Dedifferentiated amniotic fluid mesenchymal stem cell (primary cell): ENCODE results near the gene ATXN7L1.
"Not testable (repeated sequence)": the region's sequence is repeated elsewhere in the genome, so short reads cannot be mapped to it uniquely, and the experiment has no call there.

ENCODE experiments used
- DNase-seq: peaks from one replicate; pipeline ENCODE4 v3.0.0-alpha.2; 2016; ENCODE audit errors: extremely low spot score

The ATXN7L1 gene

DNA sequence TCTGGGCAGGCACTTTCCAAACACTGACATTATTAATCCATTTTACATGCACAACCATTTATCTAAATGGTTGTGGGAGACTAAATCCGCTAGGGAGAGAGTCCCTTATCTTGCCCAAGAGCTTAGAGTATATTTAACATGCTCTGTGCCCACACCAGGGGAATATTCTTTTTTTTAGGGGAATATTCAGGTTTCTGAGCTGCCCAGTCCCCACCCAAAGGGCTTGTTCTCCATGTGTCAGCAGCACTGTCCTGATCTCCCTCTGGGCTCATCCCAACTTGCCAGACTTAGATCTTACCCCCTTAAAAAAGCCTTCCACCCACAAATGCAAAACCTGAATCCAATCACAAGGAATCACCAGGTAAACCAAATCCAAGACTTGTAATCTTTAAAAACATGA lies 132.1 kb downstream of the ATXN7L1 start:
- no peak for DNase-seq

DNA sequence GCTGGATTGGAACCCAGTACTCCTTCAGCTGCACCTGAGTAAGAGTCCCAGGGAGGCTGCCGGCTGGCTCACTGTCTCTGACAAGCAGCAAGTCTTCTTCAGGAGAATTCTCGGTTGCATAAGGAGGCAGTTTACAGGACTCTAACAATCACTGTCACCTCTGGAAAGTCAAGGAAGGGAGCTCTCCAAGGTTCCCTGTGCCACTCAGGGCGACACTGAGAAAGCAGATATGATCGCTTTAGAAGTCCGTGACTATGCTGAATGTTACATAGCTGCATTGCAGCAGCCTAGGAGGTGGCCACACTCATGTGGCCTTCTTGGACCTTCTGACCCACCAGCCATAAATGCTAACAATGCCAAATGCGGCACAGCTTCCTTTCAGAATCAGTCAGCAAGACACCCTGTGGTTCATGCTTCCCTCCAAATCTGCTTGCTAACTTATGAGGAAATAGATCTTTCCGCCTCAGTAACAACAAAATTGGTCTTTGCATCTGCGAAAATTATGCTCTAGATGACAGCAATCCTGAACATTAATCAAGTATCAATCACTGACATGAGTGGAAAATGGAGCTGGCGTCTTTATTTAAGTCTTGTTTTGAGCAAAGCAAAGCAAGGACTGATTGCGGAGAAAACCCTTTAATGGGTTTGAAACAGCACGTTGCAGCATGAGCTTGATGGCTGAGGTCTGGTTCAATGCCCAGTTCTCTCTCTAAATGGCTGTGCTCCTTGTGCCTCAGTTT lies 132.9 kb downstream of the ATXN7L1 start:
- DNase-seq: no peak

DNA sequence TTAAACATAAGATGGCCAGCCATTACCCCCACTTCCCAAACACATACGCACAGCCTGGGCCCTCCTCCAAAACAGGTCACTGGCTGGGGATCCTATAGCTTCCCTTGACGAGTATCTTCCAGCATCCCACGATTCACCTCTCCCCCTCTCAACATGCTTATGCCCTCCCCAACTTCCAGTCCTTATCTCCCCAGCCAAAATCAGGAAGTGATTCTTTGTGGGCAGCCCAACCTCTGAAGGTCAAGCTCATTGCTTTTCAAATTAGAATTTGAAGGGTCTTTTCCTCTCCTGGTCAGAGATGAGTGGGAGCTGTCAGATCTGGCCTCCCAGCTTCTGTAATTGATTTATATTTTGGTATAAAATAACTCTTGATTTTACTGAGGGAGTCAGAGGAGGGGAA lies 133.6 kb downstream of the ATXN7L1 start:
- no peak for DNase-seq

DNA sequence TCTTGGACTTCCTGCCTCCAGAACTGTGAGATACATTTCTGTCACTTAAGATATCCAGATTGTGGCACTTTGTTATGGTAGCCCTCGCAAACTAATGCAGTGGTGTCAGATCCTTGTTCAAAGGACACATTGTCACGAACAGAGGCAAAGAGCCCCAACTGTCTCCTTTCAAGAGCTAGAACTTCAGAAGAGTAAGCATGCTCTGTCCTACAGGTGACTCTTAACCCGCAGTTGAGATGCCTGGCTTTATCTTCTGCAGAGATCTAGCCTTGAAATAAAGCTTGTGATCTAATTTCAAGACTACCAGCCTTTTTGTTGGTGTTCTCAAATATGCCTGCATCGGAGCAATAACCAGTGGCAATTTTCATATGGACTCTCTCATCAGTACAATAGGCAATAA lies 134.4 kb downstream of the ATXN7L1 start:
- no peak for DNase-seq

DNA sequence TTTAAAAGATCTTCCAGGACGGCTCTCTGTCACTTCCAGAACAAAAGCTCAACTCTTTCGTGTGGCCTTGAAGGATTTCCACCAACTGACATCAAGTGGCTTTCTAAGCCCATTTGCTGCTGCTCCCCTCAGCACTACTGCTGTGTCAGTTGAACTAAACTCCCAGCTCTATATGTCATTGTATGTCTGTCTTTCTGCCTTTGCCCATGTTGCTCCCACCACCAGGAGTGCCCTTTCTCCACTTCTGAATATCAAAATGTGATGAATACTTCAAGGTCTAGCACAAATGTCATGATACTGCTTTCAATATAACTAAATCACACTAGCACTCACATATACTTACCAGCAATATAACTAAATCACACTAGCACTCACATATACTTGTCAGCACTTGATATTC lies 138.3 kb downstream of the ATXN7L1 start:
- no peak for DNase-seq

DNA sequence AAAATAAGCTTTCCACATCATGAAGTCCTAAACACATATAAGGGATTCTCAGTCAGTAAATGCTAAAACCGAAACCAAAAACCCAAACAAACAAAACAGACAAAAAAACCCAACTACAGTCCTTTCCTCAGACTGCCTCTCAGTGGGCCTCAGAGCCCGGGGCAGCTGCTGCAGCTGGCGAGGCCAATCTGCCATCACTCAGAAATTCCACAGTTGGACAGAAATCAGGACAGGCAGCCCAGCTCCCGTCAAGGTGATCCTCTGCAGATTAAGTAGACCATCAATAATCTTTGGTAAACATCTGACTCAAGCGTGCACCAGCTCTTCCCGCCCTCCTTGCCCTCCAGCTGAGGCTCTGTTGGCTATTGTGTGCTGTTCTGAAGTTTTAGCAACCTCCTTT lies 142.2 kb downstream of the ATXN7L1 start:
- DNase-seq: no peak

DNA sequence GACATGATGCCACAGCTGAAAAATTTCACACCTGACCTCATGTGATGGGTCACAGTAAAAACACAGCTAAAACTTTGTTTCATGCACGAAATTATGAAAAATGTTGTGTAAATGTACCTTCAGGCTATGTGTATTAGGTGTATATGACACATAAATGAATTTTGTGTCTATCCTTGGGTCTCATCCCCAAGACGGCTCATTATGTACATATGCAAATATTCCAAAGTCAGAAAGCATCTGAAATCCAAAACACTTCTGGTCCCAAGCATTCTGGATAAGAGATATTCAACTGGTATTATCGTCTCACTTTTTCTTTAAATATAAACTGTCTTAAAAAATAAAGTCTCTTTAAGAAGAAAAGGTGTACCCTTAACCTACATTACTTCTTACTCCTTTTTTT lies 145.4 kb downstream of the ATXN7L1 start:
- DNase-seq: no peak

DNA sequence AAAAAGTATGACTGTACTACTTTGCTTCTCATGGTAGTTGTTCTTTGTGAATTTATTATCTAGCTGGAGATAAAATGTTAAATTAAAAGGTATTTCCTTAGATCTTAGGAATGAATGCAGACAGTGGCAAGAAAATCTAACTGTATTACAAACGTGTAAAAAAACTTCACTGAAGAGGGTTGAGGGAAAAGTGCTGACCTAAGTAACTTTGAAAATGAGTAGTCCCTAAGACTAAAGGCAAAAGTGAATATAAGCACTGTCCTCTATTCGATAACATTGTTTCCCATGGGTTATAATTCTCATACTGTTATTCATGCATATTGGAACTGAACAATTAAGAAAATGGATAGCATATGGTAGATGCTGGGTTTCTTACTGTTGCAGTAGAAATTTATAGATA lies 148.4 kb downstream of the ATXN7L1 start:
- no peak for DNase-seq

DNA sequence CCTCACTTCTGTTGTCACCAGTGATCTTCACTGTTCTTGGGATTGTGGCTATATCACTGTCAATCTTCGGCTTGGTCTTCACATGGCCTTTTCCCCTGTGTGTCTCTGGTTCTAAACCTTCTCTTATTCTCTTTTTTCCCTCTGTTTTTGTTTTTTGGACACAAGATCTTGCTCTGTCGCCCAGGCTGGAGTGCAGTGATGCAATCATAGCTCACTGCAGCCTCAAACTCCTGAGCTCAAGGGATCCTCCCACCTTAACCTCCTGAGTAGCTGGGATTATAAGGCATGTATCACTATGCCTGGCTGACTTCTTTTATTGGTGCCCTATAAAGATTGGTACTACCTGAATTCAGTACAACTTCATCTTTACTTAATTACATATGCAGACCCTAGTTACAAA lies 151.7 kb downstream of the ATXN7L1 start:
- no peak for DNase-seq

DNA sequence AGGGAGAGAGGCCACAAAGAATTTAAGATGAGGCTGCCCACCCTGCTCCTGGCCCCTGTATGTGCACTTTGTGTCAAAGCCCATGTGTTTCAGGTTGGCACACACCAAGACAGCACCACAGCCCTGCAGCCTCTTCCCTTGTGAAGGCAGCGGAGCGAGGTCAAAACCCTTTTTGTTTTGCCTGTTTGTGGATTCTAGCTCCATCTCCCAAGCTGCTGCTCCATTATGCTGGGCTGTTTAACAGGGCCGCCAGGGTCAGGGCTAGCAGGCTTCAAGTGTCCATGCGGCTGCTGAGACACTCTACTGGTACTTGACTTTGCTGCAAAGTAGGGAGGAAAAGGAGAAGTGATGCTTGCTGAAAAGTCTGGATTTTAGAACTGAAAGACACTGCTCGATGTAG lies 152.8 kb downstream of the ATXN7L1 start:
- DNase-seq: no peak

DNA sequence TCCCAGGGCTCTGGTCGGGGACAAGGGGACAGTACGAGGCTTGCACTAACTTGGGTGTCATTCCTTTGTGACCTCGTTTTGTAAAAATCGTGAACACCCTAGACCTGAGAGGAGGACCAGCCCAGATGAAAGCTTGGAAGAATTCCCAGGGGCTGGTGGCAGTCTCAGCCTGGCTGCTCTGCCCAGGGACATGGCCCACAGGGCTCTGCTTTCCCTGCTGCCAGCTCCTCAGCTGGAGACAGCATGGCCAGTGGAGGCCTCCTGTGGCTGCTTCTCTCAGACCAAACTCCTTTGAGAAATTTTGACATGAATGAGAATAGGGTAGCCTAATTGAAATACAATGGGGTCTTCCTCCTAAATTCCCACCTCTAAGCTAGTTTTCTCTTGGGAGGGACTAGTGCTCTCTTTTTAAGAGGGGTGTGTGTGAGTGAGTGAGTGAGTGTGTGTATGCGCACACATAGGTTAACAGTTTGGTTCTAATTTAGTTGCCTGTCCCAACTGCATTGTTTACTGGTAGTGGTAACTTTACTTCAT lies 154.8 kb downstream of the ATXN7L1 start:
- no peak for DNase-seq

DNA sequence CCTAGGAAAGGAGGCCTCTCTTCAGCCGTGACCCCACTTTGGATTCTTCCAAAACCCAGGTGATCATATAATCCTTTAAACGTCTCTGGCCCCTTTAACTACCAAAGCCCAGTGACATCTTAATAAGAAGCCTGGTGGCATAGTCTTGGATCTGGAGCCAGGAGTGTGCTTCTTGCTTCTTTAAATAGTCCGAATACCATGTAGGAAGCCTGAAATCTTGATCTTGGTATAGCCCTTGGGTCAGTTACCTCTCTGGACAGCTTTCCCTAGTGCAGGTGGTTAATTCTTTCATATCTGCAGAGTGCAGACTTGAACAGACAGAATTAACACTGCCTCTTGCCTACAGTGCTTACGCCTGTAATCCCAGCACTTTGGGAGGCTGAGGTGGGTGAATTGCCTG lies 156.5 kb downstream of the ATXN7L1 start:
- DNase-seq: no peak

DNA sequence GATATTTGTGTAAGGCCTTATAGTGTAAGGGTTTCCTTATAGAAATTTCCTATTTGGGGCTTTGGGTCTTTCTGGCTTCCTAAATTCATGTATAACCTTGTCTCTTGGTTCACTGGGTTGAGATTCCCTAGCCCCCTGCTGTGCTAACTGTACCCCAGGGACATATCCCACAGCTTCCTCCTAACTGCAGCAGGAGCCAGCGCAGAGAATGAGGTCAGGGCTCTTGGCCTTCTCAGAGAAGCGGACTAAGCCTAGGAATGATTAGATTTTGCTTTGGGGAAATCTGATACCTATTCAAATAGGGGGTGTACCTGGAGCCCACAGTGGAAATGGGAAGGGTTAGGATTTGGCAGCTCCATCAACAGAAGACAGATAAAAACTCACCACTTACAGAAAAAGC lies 157.0 kb downstream of the ATXN7L1 start:
- DNase-seq: no peak

DNA sequence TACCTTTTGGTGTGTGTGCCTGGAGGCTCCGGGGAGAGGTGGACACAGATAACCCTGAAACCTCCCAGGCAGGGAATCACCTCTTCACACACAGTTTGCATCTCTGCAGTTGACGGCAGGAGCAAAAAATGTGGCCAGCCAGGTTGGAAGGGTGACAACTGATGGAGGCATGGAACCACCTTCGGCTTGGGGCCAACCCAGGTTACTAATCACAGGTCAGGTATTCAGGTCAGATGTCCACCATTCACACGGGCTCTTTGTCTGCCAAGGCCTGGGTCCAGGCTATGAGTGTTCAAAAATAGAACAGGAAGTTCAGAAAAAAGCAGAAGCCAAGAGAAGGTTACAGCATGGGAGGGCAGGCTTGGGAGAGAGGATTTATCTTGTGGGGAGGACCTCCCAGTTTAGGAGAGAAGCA lies 157.9 kb downstream of the ATXN7L1 start:
- DNase-seq: no peak

DNA sequence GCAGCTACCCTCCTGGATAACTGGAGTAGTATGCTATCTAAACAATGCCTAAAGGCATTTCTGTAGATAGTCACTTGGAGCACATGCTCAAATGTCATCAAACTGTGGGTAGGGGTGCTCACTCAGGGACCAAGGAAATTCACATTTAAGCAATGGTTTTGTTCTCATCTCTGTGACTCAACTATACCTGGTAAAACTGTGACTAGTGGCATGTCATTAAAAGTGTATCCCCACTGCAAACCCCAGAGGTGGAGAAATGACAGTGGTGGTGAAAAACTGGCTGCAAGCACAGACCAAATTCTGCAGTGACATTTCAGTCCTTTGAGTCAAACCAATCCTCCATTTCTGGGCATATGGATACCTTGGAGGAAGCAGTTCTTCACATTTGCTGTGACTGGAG lies 160.9 kb downstream of the ATXN7L1 start:
- DNase-seq: no peak

DNA sequence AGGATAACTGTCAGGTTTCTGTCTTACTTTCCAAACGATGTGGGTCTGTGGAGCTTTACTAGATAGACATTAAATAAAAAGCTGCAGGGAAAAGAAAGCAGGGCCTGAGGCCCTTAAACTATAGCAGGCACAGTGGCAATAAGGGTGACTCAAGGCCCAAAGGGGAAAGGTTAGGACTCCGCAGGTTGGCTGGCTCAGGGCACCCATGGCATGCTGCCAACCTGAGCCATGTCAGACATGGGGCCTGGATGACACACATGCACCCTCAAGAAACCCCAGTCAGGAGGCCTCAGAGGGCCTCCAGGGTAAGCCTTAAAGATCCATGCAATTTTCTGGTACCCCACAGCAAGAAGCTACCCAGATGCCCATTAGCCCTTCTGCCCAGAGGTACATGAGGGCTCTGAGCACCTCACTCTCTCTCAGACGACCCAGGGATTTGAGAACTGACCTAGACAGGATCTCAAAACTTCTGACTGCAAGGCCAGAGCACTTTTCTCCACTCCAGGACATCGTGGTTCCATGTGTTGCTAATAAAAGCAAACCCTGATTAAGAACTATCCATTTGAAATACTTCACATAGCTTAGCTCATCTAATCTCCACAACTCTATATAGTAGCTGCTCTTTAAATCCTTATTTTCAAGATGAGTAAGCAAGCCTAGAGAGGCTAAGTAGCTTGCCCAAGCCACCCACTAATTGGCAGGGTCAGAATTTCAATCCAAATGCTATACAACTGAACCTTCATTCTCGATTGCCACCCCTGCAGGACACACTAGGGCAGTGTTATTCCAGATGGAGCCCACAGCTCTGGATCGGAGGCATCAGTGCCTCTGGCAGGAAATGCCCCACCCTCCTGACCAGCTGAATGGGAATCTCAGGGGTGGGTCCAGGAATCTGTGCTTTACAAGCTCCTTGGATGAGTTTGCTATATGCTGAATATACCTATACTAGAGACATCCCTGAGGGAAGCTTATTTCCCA lies 162.6 kb downstream of the ATXN7L1 start:
- peak; percentile 16 for DNase-seq

DNA sequence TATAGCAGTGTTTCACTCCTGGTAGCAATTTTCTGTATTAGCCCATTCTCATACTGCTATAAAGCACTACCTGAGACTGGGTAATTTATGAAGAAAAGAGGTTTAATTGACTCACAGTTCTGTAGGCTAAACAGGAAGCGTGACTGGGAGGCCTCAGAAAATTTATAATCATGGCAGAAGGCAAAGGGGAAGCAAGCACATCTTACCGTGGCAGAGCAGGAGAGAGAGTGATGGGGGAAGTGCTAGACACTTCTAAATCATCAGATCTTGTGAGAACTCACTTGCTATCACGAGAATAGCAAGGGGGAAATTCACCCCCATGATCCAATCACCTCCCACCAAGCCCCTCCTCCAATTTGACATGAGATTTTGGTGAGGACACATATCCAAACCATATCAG lies 163.5 kb downstream of the ATXN7L1 start:
- DNase-seq: no peak

DNA sequence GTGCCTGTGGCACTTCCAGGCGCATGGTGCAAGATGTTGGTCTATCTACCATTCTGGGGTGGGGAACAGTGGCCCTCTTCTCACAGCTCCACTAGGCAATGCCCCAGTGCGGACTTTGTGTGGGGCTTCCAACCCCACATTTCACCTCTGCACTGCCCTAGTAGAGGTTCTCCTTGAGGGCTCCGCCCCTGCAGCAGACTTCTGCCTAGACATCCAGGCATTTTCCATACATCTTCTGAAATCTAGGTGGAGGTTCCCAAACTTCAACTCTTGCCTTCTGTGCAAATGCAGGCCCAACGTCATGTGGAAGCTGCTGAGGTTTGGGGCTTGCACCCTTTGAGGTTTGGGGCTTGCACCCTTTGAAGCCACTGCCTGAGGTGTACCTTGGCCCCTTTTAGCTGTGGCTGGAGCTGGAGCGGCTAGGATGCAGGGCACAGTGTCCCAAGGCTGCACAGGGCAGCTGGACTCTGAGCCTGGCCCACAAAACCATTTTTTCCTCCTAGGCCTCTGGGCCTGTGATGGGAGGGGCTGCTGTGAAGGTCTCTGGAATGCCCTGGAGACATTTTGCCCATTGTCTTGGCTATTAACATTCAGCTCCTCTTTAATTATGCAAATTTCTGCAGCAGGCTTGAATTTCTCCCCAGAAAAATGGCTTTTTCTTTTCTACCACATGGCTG lies 164.5 kb downstream of the ATXN7L1 start:
- no peak for DNase-seq

DNA sequence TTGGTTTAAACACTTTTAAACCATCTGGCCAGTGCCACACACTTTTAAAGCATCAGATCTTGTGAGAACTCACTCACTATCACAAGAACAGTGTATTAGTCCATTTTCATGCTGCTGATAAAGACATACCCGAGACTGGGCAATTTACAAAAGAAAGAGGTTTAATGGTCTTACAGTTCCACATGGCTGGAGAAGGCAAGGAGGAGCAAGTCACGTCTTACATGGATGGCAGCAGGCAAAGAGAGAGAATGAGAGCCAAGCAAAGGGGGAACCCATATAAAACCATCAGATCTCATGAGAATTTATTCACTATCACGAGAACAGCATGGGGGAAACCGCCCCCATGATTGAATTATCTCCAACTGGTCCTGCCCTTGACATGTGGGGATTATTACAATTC lies 165.7 kb downstream of the ATXN7L1 start:
- DNase-seq: not testable (repeated sequence)

DNA sequence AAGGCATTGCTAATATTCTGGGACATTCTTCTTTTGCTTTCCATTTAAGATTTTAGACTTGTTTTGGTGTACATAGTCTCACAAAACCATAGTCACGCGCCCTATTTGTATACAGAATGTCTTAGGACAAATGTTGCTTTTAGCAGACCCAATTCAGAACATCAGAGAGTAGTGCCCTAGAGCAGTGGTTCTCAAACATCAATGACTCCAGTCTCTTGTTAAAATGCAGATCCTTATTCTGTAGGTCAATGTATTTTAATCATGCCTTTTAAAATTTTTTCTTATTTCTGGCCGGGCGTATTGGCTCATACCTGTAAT lies 167.7 kb downstream of the ATXN7L1 start:
- DNase-seq: no peak

DNA sequence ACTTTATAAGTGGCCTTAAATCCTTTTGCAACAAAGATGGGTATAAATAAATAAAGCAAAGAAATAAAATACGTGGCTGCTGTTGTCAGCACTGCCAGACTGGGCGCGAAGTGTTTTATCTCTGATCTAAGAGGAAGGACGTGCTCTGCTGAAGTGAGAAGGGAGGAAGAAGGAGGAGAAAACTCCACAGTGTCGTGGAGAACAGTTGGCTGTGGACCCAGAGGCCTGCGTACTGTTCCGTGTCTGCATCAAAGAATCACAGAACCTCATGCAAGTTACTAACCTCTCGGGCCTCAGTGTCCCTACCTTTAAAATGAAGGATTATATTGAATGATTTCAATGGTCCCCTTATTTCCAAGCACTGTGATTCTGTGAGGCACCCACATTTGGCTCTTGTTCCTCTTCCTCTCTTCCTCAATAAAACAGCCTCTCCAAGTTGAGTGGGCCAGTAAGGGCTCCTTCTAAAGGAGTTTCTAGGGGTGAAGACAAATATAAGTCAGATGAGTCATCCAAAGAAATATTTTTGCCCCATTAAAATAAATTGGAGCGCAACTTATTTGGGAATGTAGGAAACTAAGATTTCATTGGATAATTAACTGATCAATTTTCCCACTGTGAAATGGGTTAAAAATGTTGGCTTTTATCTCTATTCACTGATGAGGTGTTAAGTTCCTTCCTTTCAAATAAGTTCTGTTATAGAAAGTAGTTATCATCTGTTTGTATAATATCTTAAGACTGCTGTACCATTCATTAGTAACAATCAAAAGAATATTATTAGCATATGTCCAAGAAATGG lies 168.2 kb downstream of the ATXN7L1 start:
- no peak for DNase-seq

DNA sequence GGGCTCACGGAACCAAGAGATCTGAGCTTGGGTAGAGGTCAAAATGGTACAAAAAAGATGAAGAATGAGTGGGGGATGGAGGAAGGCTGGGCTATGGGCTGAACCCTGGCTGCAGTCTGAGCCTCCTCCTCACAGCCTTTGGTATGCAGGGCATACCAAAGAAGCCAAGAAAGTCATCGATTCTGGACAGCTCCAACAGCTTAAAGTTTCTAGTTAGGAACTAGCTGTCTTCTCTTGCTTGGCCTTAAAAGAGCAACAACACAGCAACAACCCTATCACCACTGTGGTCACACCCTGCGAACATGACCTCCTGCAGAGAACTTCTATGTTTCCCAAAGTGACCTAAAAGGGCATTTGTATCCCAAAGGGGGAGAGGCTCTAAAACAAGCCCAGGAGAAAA lies 169.0 kb downstream of the ATXN7L1 start:
- no peak for DNase-seq
